GM11168 (cell line): ENCODE results near the gene LGALS9.

Experiments
- in situ Hi-C: fragments of 300-500 bp; cut with MboI; formaldehyde crosslinking; loops from one replicate; pipeline ENCODE4 v1.12.0; 2022; ENCODE audit warnings: low sequenced_read_pairs; ENCODE audit not compliant: unreplicated experiment

The LGALS9 gene

DNA sequence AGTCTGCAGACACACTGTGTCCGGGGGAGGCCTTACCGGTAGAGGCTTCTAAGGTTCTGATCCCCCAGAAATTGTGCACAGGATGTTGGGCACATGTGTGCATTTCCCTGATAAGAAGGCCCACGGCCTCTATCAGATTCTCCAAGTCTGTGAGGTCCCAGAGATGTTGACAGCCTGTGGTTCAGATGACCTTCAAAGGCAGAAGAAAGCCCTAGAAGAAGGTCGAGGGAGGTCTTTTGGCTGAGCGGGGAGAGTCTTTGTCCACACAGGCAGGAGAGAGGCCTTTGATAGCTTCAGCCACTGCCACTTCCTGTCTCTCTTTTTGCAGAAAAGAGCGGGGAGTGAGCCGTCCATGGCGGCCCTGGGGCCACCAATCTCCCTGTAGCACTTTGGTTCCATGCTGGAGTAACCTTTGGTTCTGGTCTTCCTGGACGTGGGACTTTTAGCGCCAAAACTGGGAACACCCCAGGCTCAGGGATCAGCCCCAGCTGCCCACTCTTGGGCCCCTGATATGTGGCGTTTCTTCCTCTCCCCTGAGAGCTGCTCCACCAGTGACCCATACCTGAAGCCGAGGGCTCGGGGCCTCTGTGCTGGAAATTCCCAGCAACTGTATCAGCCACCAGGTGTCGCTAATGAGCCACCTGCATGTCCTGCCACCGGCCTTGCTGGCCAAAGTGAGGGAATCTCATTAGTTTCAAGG lies 28.1 kb upstream of the LGALS9 start:
- in situ Hi-C loops = no loop called here

DNA sequence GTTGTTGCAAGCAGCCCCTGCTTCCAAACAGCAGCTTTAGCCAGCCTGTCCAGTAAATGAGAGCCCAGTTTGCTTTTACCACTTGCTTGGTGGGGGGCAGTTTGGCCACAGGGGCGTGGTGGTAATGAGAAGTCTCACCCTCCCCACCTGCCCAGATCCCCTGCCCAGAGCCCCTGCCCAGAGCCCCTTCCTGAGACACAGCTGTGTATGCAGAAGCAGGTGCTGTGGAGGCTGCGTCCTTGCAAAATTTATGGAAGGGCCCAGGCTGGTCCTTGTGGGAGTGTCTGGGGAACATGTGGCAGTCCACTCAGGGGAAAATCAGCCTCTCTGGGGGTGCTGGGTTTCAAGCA lies 27.6 kb upstream of the LGALS9 start:
- in situ Hi-C loops = no loop called here

DNA sequence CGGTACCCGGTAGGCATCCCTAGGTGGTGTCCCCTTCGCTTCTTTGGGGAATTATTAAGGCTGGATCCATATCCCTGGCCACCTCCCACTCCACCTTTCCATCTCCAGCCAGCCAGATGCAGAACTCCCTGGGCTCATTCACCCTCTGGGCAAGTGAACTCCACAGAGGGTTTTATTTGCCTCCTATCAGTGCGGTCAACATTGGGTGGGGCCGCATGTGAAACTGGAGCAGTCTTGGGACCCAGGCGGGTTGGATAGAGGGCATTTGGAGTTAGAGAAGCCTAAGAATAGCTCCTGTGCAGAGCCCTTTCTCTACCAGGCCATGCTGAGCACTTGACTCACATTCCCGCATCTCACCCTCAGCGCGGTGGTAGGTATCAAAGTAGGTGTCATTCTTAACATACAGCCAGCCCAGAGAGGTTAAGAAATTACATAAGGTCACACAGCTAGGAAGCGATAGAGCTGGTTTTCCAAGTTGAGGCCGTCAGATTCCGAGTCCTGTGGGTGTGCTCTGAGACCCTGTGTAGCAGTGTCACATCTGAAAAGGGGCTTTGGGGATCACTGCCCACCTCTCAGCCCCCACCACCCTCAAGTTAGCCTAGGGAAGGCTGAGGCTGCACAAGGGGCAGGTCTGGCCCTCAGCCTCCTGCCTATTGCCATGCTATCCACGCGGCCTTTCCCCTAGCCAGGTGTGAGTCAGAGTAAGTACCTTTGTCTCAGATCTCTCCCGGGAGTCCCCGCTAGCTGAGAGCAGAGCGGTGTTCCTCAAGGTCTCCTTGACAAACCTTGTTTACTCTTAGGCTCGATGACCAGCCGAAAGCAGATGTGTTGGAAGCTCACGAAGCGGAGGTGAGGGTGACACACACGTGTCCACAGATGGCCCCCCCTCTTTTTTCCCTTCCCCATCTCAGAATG lies 26.9 kb upstream of the LGALS9 start:
- in situ Hi-C loops = no loop called here

DNA sequence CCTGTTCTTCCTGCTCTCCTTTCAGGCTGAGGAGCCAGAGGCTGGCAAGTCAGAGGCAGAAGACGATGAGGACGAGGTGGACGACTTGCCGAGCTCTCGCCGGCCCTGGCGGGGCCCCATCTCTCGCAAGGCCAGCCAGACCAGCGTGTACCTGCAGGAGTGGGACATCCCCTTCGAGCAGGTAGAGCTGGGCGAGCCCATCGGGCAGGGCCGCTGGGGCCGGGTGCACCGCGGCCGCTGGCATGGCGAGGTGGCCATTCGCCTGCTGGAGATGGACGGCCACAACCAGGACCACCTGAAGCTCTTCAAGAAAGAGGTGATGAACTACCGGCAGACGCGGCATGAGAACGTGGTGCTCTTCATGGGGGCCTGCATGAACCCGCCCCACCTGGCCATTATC lies 25.6 kb upstream of the LGALS9 start:
- in situ Hi-C loops = loop anchor here (5.0 kb wide), 2 partner anchors 37 to 238 kb away; no protein-coding TSS in a partner anchor

DNA sequence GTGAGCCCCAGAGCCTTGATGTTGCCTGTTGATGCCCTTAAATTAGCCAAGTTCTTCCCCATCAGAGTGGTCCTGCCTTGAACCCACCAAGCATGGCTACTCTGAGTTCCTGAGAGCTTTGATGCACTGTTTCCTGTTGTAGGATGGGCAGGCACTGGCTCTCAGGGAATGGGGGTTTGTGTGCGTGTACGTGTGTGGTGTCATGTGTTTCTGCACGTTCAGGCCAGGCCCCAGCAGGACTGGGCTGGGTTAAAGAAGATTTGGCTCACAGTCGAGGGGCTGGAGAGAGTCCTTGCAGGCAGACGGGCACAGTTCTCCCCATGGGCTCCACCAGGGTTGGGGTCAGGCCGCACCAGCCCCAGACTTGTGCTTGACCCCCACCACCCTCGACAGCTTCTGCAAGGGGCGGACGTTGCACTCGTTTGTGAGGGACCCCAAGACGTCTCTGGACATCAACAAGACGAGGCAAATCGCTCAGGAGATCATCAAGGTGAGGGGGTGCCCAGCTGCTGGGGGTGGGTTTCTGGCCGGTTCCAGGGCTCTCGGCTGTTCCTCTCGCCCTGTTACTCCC lies 23.4 kb upstream of the LGALS9 start:
- in situ Hi-C loops = loop anchor here (5.0 kb wide), 2 partner anchors 35 to 240 kb away; no protein-coding TSS in a partner anchor

DNA sequence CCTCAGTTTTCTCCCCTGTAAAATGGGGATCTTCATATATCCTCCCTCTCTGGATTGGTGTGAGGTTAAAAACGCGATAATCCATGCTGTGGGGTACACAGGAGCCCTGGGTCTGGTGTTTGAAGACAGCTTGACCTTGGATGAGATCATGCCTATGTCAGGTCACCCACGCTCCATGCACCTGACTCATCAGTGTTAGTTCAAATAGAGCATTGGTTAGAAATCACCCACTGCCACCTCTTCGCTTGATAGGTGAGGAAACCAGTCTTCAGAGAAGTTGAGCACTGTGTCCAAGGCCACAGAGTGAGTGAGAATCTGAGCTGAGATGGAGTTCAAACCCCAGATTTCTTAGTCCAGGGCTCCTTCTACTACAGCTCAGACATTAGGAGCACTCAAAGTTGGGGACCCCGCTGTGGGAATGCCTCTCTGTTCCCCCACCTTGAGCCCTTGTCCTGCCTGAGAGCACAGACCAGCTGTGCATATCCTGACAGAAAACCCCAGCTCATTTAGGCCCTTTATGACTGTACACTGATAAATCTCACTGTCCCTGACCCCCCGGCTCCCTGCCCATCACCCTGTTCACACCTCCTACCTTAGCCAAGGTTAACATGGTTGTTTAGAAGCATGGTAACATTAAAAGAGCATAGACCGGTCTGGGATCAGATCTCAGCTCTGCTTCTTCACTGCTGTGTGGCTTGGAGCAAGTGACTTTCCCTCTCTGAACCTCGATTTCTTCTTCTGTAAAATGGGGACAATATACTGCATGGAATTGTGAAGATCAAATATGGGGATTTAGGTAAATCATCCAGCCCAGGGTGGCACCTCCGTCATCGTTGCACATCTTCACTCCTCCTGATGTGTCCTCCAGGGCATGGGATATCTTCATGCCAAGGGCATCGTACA lies 22.4 kb upstream of the LGALS9 start:
- in situ Hi-C loops = loop anchor here (5.0 kb wide), 2 partner anchors 34 to 241 kb away; no protein-coding TSS in a partner anchor

DNA sequence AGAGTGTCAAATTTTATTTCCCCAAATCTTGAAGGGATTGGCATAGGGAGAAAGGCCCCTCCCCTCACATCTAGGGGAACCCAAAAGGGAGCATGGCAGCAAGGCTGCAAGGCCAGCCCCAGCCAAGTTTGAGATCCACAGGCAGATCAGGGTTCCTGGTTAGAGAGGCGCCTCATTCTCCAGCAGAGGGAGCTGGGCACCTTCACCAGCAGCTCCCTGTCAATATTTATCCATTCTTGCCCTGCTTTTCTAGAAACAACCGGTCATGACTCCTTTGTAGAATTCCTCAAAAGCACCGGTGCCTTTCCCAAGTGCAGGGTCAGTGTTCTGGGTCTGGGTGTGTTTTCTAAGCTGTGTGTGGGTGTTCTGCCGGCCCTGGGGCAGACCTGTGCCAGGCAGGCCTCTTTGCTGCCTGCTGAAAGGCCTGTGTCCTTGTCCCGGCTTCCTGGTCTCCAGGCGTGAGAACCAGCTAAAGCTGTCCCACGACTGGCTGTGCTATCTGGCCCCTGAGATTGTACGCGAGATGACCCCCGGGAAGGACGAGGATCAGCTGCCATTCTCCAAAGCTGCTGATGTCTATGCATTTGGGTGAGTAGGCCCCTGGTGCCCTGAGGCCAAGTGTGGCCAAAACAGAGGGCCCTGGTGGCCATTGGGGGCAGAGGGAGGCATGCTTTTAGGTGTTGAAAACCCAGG lies 21.2 kb upstream of the LGALS9 start:
- in situ Hi-C loops = loop anchor here (5.0 kb wide), 2 partner anchors 33 to 242 kb away; no protein-coding TSS in a partner anchor

DNA sequence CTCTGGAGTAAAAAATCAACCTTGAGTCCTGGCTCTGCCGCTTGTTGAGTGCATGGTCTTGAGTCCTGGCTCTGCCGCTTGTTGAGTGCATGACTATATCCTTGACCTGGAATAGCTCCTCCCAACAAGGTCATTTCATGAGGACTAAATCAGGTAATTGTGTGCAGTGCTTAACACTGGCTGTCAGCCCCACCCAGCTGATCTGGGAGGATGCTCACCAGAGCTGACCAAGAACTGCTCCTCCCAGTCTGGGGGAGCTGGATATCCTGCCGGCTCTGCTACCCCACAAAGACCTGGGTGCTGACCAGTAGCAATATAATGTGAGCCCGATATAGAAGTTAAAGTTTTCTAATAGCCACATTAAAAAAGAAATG lies 20.7 kb upstream of the LGALS9 start:
- in situ Hi-C loops = no loop called here

DNA sequence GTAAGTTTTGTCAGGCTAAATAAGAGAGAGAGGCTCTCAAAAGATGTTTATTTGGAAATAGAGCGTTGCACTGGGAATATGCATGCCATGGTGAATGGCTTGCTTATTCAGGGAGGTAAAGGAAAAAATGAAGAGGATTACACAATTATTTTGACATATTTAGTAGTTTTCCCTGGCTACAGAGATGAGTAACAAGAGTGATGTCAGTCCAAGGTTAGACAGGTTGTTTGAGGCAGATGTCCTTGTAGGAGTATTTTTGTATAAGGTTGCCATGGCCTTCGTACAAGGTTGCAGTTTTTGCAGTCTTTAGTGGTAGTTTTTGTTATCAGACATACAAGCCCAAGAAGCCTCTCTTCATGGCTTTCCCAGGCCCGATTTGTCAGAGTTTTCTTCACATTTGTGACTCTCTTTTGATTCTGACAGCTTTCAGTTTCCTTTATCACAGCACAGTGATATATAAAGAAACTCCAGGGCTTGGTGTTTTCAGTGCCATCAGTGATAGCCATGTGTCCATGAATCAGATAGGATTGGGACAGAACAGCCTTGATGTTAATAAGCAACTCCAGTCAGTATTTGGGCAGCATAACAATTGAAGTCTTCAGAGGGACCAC lies 18.7 kb upstream of the LGALS9 start:
- in situ Hi-C loops = no loop called here

DNA sequence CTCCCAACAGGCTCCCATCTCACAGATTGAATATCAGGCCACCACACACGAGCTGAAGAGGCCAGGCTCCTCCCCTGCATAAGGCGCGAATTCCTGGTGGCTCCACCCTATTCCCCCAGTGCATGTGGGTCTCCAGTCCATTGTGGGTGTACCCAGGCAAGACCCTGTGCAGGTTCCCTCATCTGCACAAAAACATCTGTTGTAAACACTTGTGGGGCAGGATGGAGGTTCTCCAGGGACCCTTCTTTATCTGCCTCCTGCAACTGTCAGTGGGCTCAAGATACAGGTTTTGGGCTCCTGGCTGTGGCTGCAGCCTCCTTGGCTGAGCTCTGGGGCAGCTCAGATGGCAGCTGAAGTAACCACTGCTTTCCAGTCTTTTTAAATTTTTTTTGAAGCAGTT lies 17.6 kb upstream of the LGALS9 start:
- in situ Hi-C loops = no loop called here

DNA sequence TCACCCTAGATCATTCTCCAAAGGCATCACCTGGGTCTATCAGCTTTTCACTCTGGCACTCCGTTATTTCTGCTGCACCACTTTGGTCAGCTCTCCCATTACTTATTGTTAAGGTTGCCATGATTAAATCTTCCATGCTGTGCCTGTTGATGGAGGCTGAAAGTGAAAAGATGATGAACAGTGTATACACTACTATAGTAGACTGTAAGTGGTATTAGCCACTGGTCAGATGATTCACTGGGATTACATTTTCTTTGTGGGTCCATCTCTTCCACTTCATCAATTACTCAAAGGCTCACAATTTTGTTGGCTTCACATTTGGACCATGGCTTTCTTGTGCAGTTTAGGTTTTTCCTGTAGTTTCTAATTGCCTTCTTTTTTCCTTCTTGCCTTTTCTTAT lies 15.9 kb upstream of the LGALS9 start:
- in situ Hi-C loops = no loop called here

DNA sequence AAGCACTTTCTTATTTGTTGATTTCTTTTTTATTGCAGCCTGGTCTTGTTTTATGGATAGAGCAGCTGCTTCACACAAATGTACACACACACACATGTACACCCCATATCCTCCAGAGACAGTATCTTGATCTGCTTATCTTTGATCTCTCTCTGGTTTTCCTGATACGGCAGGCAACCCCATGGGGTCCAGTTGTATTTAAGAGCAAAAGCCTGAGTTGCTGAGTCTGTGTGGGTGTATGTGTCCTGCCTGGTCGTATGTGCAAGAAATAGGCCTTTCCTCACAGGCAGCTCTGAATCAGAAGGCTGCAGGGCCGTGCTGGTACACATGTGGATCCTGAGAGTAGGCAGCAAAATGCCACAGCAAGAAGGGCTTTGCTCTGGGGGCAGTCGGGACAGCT lies 14.6 kb upstream of the LGALS9 start:
- in situ Hi-C loops = no loop called here

DNA sequence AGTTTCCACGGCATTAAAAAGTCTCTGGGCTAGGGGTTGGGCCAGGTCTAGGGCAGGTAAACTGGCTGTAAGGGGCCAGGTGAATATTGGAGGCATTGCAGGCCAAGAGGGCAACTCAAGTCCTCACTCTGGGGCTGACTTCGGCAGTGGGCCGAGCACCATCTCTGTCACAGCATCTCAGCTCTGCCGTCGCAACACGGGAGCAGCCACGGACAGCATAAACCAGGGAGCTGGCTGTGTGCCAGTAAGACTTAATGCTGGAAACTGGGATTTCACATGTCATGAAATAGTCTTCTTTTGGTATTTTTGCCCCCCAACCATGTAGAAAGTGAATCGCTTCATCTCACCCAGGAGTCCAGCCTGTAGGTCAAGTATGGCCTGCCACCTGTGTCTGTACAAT lies 12.6 kb upstream of the LGALS9 start:
- in situ Hi-C loops = no loop called here

DNA sequence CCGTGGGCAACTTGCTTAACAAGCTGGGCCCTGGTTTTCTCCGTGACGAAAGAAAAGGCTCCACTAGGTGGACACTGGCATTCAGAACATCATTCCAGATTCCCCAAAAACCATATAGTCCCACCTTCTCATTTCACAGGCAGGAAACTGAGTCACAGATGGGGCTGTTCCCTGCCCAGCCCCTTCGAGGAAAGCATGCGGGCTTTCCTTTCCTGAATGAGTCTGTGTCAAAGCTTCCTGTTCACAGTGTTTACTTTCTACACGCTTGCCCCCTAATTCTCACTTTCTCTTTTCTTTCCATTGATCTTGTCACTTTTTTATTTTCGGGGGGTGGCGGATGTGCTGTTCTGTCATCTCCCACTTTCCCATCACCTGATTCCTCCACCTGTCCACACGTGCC lies 10.3 kb upstream of the LGALS9 start:
- in situ Hi-C loops = no loop called here

DNA sequence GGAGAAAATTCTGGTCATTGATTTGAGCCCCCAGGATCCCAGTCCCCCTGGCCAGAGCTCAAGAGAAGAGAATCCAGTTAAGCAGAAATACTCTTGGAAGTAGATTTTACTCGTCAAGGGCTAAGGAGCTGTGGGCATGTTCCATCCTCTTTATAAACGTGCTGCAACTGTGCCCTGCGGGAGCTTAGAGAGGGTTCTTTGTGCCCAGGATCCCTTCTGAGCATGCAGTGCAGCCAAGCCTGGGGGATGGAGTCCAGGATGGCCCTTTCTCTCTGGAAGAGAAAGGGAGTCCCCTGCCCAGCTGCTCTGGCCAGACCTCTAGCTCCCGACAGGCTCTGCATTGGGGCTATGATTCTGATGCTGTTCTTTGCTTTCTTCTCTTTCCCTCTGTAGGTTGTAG lies 9.5 kb upstream of the LGALS9 start:
- in situ Hi-C loops = no loop called here

DNA sequence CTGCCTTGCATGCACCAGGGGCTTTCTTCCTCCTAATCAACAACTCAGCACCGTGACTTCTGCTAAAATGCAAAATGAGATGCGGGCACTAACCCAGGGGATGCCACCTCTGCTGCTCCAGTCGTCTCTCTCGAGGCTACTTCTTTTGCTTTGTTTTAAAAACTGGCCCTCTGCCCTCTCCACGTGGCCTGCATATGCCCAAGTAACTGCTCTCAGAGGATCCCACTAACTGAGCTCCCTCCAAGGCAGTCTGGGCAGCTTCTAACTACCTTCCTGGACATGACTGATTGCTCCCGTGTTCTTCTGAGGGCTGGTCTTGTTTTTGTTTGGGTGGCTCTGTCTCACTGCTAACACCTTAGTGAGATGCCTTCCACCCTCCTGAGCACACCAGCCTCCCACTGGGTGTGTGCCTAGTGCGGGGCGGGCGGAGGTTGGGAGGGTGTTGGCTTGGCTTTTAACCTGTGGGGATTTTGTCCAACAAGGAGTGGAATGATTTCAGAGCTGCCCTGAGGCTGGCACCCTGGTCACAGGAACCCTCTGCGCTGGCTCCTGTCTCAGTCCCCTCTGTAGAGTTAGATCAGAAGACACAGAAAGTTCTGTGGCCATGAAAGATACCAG lies 8.9 kb upstream of the LGALS9 start:
- in situ Hi-C loops = no loop called here

DNA sequence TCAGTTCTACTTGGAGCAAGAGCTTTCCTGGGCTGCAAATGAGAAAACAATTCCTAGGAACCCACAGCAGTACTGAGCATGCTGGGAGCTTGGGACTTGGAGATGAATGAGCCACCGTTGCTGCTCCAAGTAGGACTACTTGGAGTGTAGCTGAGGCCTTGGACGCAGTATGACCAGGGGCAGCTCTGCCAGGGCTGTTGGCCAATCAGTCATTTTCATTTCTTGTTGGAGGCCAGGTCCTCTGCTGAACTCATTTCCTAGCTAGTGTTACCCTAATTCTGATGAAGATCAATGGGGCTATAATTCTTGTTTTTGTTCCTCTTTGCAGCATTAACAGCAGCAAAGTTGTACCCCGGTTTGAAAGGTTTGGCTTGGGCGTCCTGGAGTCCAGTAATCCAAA lies 8.0 kb upstream of the LGALS9 start:
- in situ Hi-C loops = no loop called here

DNA sequence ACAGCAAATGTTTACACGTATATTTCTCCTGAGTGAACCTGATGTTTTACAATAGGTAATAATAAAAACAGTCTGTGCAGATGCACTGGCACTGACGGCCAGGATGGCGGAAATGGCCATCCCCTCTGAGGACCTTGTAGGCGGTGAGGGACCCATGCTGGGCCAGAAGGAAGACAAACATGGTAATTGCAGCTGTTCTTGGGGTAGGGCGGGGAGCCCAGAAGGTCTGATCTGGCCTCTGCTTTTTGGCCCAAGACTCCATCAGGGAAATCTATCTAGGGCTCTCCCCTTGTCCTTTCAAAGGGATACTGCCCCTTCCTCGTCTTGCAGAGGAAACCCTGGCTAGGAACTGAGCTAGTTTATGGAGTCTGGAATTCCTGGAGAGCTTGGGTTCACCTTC lies 7.4 kb upstream of the LGALS9 start:
- in situ Hi-C loops = no loop called here

DNA sequence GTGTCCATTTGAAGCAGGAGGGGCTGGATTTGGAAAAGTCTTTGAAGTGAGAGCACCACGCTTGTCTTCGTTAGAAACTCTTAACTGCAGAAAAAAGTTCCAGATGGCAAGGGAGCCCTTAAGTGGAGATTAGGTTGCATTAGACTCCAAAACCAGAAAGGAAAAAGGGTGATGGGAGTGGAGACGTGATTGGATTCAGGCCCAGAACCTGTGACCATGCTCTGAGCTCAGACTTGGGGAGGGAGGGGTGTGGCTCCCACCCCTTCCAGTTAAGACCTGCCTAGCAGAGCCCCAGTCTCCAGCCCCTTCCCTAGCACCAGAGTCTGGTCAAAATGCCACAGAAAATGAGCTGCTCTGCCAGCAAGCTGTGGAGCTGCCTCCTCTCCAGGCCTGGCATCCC lies 6.4 kb upstream of the LGALS9 start:
- in situ Hi-C loops = no loop called here
